Measurements from ENCODE around the gene CFAP99.

DNA sequence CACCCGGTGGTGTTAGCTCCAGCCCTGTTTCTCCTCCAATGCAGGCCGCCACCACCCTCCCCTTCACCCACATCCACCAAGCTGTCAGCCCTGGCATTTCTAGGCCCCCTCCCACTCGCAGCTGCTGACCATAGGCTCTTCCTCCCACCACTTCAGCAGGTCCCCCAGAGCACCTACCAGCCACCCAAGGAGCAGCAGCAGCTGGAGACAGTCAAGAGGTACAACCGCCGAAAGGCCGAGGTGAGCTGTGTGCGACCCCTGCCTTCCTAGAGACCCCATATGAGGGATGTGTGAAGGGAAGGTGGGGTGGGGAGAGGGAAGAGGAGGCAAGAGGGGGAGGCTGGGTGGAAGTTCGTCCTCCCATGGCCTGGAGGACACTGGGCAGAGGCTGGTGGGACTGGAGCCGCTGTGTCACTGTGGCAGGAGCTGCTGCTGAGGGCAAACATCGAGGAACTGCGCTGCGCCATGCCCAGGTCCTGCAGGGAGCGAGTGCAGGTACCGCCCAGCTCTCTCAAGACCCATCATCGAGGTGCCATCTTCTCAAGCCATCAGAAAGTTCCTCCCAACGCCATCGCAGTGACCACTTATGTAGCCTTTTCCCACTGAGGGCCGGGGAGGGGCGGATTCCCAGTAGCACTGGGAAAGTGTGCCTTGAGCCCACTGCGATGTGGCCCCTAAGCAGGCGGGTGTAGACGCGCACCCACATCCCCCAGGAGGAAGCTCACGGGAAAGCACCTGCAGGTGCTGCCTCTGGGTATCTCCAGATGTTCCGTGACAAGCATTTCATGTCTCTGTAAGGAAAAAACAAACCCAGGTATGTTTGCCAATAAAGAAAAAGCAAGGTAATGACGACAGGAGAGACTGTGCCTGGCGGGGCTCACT lies 31.0 kb downstream of the CFAP99 start:
- TF ChIP-seq, protein P1, sequence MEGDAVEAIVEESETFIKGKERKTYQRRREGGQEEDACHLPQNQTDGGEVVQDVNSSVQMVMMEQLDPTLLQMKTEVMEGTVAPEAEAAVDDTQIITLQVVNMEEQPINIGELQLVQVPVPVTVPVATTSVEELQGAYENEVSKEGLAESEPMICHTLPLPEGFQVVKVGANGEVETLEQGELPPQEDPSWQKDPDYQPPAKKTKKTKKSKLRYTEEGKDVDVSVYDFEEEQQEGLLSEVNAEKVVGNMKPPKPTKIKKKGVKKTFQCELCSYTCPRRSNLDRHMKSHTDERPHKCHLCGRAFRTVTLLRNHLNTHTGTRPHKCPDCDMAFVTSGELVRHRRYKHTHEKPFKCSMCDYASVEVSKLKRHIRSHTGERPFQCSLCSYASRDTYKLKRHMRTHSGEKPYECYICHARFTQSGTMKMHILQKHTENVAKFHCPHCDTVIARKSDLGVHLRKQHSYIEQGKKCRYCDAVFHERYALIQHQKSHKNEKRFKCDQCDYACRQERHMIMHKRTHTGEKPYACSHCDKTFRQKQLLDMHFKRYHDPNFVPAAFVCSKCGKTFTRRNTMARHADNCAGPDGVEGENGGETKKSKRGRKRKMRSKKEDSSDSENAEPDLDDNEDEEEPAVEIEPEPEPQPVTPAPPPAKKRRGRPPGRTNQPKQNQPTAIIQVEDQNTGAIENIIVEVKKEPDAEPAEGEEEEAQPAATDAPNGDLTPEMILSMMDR (IDR thresholded peaks at IDR 0.05): no peak
- TF ChIP-seq POLR2A (IDR thresholded peaks at IDR 0.05): no peak
